Stimulated activated CD8-positive, alpha-beta memory T cell treated with anti-CD3 and anti-CD28 coated beads, Interleukin-7, amount 100 ng/mL, for 1 hour (primary cell): Measurements from ENCODE around the gene PELI1.

ENCODE experiments used
- DNase-seq, 2 donors: peaks; one replicate each; pipeline ENCODE4 v3.0.0-alpha.2; 2020; ENCODE audit warnings: low read depth in 2 of 2

The PELI1 gene

GRCh38 chr2:64144057-64145013 is at the start of gene PELI1:
Gene PELI1, minus strand, starts transcription at chr2:64144420. Its CDS starts 36,110 bp downstream, at chr2:64108310.
- DNase-seq: peak; percentile 78 to 84

GRCh38 chr2:64193491-64193890 is 49.3 kb upstream of the PELI1 start:
- no peak for DNase-seq

- no peak for DNase-seq
These were observed 48.5 kb upstream of the PELI1 start for GRCh38 chr2:64192664-64193105.

- no peak for DNase-seq
These were observed 47.9 kb upstream of the PELI1 start for GRCh38 chr2:64192125-64192479.

- no peak for DNase-seq
These were observed 45.4 kb upstream of the PELI1 start for GRCh38 chr2:64189586-64189985.

GRCh38 chr2:64189167-64189566 is 44.9 kb upstream of the PELI1 start:
- no peak for DNase-seq

- DNase-seq: no peak
These were observed 42.7 kb upstream of the PELI1 start for GRCh38 chr2:64186699-64187605.

GRCh38 chr2:64179582-64180321 is 35.5 kb upstream of the PELI1 start:
- no peak for DNase-seq

GRCh38 chr2:64177315-64177714 is 33.1 kb upstream of the PELI1 start:
- DNase-seq: no peak

GRCh38 chr2:64175419-64176197 is 31.4 kb upstream of the PELI1 start:
- no peak for DNase-seq

GRCh38 chr2:64173156-64174135 is 29.2 kb upstream of the PELI1 start:
- no peak for DNase-seq

GRCh38 chr2:64168756-64169155 is 24.5 kb upstream of the PELI1 start:
- DNase-seq: no peak

GRCh38 chr2:64168201-64168600 is 24.0 kb upstream of the PELI1 start:
- DNase-seq: no peak

GRCh38 chr2:64166637-64167420 is 22.6 kb upstream of the PELI1 start:
- no peak for DNase-seq

GRCh38 chr2:64166212-64166611 is 22.0 kb upstream of the PELI1 start:
- DNase-seq: no peak

- no peak for DNase-seq
These were observed 21.5 kb upstream of the PELI1 start for GRCh38 chr2:64165706-64166105.

GRCh38 chr2:64164629-64165028 is 20.4 kb upstream of the PELI1 start:
- DNase-seq: no peak

GRCh38 chr2:64162516-64162915 is 18.3 kb upstream of the PELI1 start:
- DNase-seq: no peak

GRCh38 chr2:64157792-64158191 is 13.6 kb upstream of the PELI1 start:
- DNase-seq: no peak
